ENCODE measurements around the gene SV2C.
"Not testable (repeated sequence)": the region's sequence is repeated elsewhere in the genome, so short reads cannot be mapped to it uniquely, and the experiment has no call there.

The SV2C gene

GRCh38 chr5:76082772-76083554 lies at the start of gene SV2C:
Gene SV2C (plus strand): TSS chr5:76083383. CDS start chr5:76131751, 48,368 bp downstream.
- DNase-seq = no peak

- DNase-seq = peak; percentile 22
Measured at GRCh38 chr5:76037736-76038151, 45.4 kb upstream of the SV2C start.

GRCh38 chr5:76038212-76038611 lies 45.0 kb upstream of the SV2C start:
- DNase-seq = no peak

GRCh38 chr5:76040806-76041205 lies 42.4 kb upstream of the SV2C start:
- peak; percentile 1 for DNase-seq

GRCh38 chr5:76041863-76042262 lies 41.3 kb upstream of the SV2C start:
- DNase-seq = no peak

- no peak for DNase-seq
Measured at GRCh38 chr5:76046741-76047140, 36.4 kb upstream of the SV2C start.

- no peak for DNase-seq
Measured at GRCh38 chr5:76050134-76050533, 33.0 kb upstream of the SV2C start.

- DNase-seq = no peak
Measured at GRCh38 chr5:76062502-76063041, 20.6 kb upstream of the SV2C start.

GRCh38 chr5:76065258-76065657 lies 17.9 kb upstream of the SV2C start:
- DNase-seq = no peak

GRCh38 chr5:76069061-76069735 lies 14.0 kb upstream of the SV2C start:
- DNase-seq = no peak

- DNase-seq = peak; percentile 33
Measured at GRCh38 chr5:76074487-76075065, 8.6 kb upstream of the SV2C start.

- no peak for DNase-seq
Measured at GRCh38 chr5:76081811-76082771, 1.1 kb upstream of the SV2C start.

- DNase-seq = no peak
Measured at GRCh38 chr5:76083555-76084495, 642 bp downstream of the SV2C start.

GRCh38 chr5:76084496-76085242 lies 1.5 kb downstream of the SV2C start:
- DNase-seq = no peak

- DNase-seq = no peak
Measured at GRCh38 chr5:76085243-76085579, 2.0 kb downstream of the SV2C start.

- DNase-seq = no peak
Measured at GRCh38 chr5:76086095-76086494, 2.9 kb downstream of the SV2C start.

GRCh38 chr5:76089156-76089555 lies 6.0 kb downstream of the SV2C start:
- not testable (repeated sequence) for DNase-seq

GRCh38 chr5:76091351-76091750 lies 8.2 kb downstream of the SV2C start:
- DNase-seq = no peak

- DNase-seq = peak; percentile 63
Measured at GRCh38 chr5:76099286-76099702, 16.1 kb downstream of the SV2C start.

GRCh38 chr5:76099756-76100155 lies 16.6 kb downstream of the SV2C start:
- DNase-seq = no peak

- peak; percentile 6 for DNase-seq
Measured at GRCh38 chr5:76104027-76104426, 20.8 kb downstream of the SV2C start.
